GM18873 (cell line): Measurements from ENCODE around the gene PLAGL1.
"Not testable (repeated sequence)": the region's sequence is repeated elsewhere in the genome, so short reads cannot be mapped to it uniquely, and the experiment has no call there.

ENCODE experiments used
- ATAC-seq: cut with Tn5 transposase; IDR thresholded peaks from one replicate; pipeline ENCODE4 v1.9.1; 2021; ENCODE audit warnings: mild to moderate bottlenecking, moderate library complexity, moderate number of reproducible peaks; ENCODE audit not compliant: unreplicated experiment, low FRiP score

PLAGL1 gene

GRCh38 chr6:144012534-144012933 is 4.5 kb upstream of the PLAGL1 start:
- ATAC-seq, result no peak

GRCh38 chr6:144009628-144010027 is 1.6 kb upstream of the PLAGL1 start:
- ATAC-seq, result not testable (repeated sequence)

- no peak for ATAC-seq
Measured at GRCh38 chr6:144008846-144009245, 787 bp upstream of the PLAGL1 start.

GRCh38 chr6:144007478-144008119 is 460 bp downstream of the PLAGL1 start:
- ATAC-seq, result no peak

GRCh38 chr6:144006736-144007477 is 1.2 kb downstream of the PLAGL1 start:
- ATAC-seq, result no peak

- ATAC-seq, result no peak
Measured at GRCh38 chr6:143999406-143999805, 8.7 kb downstream of the PLAGL1 start.

- ATAC-seq, result no peak
Measured at GRCh38 chr6:143998686-143999085, 9.4 kb downstream of the PLAGL1 start.

- ATAC-seq, result no peak
Measured at GRCh38 chr6:143993965-143994646, 14.0 kb downstream of the PLAGL1 start.

- no peak for ATAC-seq
Measured at GRCh38 chr6:143992285-143992684, 15.8 kb downstream of the PLAGL1 start.

- ATAC-seq, result no peak
Measured at GRCh38 chr6:143986463-143987065, 21.5 kb downstream of the PLAGL1 start.

GRCh38 chr6:143984666-143985065 is 23.4 kb downstream of the PLAGL1 start:
- no peak for ATAC-seq

- ATAC-seq, result no peak
Measured at GRCh38 chr6:143982968-143983367, 25.1 kb downstream of the PLAGL1 start.

GRCh38 chr6:143980921-143981320 is 27.1 kb downstream of the PLAGL1 start:
- no peak for ATAC-seq

- no peak for ATAC-seq
Measured at GRCh38 chr6:143976806-143977349, 31.2 kb downstream of the PLAGL1 start.

GRCh38 chr6:143974089-143974488 is 34.0 kb downstream of the PLAGL1 start:
- no peak for ATAC-seq

GRCh38 chr6:143973097-143973966 is 34.7 kb downstream of the PLAGL1 start:
- ATAC-seq, result no peak

- ATAC-seq, result no peak
Measured at GRCh38 chr6:143971482-143972205, 36.4 kb downstream of the PLAGL1 start.

- no peak for ATAC-seq
Measured at GRCh38 chr6:143970456-143971218, 37.4 kb downstream of the PLAGL1 start.

- ATAC-seq, result no peak
Measured at GRCh38 chr6:143969077-143969476, 39.0 kb downstream of the PLAGL1 start.
